ENCODE measurements around the gene IL20.

Gene IL20

GRCh38 chr1:206882555-206882954 lies 17.1 kb downstream of the IL20 start:
- DNase-seq = no peak

GRCh38 chr1:206883160-206883559 lies 17.7 kb downstream of the IL20 start:
- DNase-seq = no peak

- DNase-seq = no peak
Measured at GRCh38 chr1:206883876-206884275, 18.5 kb downstream of the IL20 start.

GRCh38 chr1:206885341-206886060 lies 20.1 kb downstream of the IL20 start:
- no peak for DNase-seq

- DNase-seq = no peak
Measured at GRCh38 chr1:206886831-206887230, 21.4 kb downstream of the IL20 start.

- no peak for DNase-seq
Measured at GRCh38 chr1:206887701-206888100, 22.3 kb downstream of the IL20 start.

- no peak for DNase-seq
Measured at GRCh38 chr1:206890125-206891060, 25.0 kb downstream of the IL20 start.

- DNase-seq = no peak
Measured at GRCh38 chr1:206891412-206891811, 26.0 kb downstream of the IL20 start.

- DNase-seq = no peak
Measured at GRCh38 chr1:206892351-206892984, 27.0 kb downstream of the IL20 start.

GRCh38 chr1:206893380-206893779 lies 28.0 kb downstream of the IL20 start:
- no peak for DNase-seq

GRCh38 chr1:206895325-206895724 lies 29.9 kb downstream of the IL20 start:
- peak; percentile 27 for DNase-seq

GRCh38 chr1:206895837-206896242 lies 30.4 kb downstream of the IL20 start:
- no peak for DNase-seq

- no peak for DNase-seq
Measured at GRCh38 chr1:206896261-206896660, 30.8 kb downstream of the IL20 start.

GRCh38 chr1:206897175-206897574 lies 31.8 kb downstream of the IL20 start, which contains the start of gene IL24:
Gene IL24, plus strand, starts transcription at chr1:206897443. Its CDS starts 390 bp downstream, at chr1:206897833.
- no peak for DNase-seq

- no peak for DNase-seq
Measured at GRCh38 chr1:206898089-206898914, 32.9 kb downstream of the IL20 start.

- DNase-seq = no peak
Measured at GRCh38 chr1:206898915-206899431, 33.5 kb downstream of the IL20 start.

- no peak for DNase-seq
Measured at GRCh38 chr1:206899717-206900116, 34.3 kb downstream of the IL20 start.

- no peak for DNase-seq
Measured at GRCh38 chr1:206900149-206900548, 34.7 kb downstream of the IL20 start.

- DNase-seq = no peak
Measured at GRCh38 chr1:206901944-206902343, 36.5 kb downstream of the IL20 start.

- no peak for DNase-seq
Measured at GRCh38 chr1:206902702-206903101, 37.3 kb downstream of the IL20 start.

GRCh38 chr1:206903687-206904086 lies 38.3 kb downstream of the IL20 start:
- DNase-seq = no peak

GRCh38 chr1:206904423-206905142 lies 39.2 kb downstream of the IL20 start:
- no peak for DNase-seq
